ENCODE measurements around the gene LIF. TPM values are rescaled to one million over a fixed set of nuclear protein-coding genes. Genes with fewer than 3 reads are reported as not detected.

LIF gene
- polyA plus RNA-seq, 2 of the 4 experiments (the other 2 are of a cell fraction): 40.7 to 54.5 TPM

DNA sequence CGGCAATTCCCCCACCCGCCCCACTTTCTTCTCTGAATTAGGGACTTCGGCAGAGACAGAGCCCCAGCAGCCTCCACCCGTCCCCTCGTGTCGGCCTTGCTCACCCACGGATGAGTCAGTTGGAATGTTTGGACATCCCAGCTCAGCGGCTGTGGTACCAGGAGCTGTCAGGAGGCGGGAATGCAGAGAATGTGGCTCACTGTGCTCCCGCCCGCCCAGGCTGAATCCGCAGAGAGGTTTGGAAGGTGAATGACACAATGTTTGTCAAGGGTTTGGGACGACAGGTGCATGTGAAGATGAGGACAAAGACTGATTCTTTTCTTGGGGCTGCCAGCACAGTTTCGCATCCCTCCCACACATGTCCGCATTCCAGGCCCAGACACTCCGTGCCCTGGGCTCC lies 39.6 kb downstream of the LIF start (continued):
- TF ChIP-seq, protein P1, sequence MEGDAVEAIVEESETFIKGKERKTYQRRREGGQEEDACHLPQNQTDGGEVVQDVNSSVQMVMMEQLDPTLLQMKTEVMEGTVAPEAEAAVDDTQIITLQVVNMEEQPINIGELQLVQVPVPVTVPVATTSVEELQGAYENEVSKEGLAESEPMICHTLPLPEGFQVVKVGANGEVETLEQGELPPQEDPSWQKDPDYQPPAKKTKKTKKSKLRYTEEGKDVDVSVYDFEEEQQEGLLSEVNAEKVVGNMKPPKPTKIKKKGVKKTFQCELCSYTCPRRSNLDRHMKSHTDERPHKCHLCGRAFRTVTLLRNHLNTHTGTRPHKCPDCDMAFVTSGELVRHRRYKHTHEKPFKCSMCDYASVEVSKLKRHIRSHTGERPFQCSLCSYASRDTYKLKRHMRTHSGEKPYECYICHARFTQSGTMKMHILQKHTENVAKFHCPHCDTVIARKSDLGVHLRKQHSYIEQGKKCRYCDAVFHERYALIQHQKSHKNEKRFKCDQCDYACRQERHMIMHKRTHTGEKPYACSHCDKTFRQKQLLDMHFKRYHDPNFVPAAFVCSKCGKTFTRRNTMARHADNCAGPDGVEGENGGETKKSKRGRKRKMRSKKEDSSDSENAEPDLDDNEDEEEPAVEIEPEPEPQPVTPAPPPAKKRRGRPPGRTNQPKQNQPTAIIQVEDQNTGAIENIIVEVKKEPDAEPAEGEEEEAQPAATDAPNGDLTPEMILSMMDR (IDR thresholded peaks at IDR 0.05): no peak
- TF ChIP-seq PHF8 (IDR thresholded peaks at IDR 0.05; ENCODE audit: borderline replicate concordance, low read depth) (no peak), EP300 (IDR thresholded peaks at IDR 0.05) (peak; percentile 94 to 98; a peak in 4 of 5 replicates), JUNB (IDR thresholded peaks at IDR 0.05) (peak; percentile 89), HOXB5 (CRISPR knock-in tag; IDR thresholded peaks at IDR 0.05) (peak; percentile 73; the same call in 1 of the 2 replicates), NPAS2 (CRISPR knock-in tag; IDR thresholded peaks at IDR 0.05; ENCODE audit: borderline replicate concordance) (no peak), HOXB13 (CRISPR knock-in tag; IDR thresholded peaks at IDR 0.05; ENCODE audit: low read depth) (peak; percentile 82), SMC3 (IDR thresholded peaks at IDR 0.05) (peak; percentile 28; the same call in 1 of the 3 replicates), ZFP36 (IDR thresholded peaks at IDR 0.05; ENCODE audit: borderline replicate concordance, partially characterized antibody) (no peak), RARB (CRISPR knock-in tag; IDR thresholded peaks at IDR 0.05) (peak; percentile 85; the same call in 1 of the 2 replicates), CBX8 (IDR thresholded peaks at IDR 0.05) (no peak), RNF2 (IDR thresholded peaks at IDR 0.05; ENCODE audit: borderline replicate concordance, low read depth) (no peak), HEYL (CRISPR knock-in tag; IDR thresholded peaks at IDR 0.05) (no peak), FOSL2 (IDR thresholded peaks at IDR 0.05) (peak; percentile 81), FOSL2 (CRISPR knock-in tag; IDR thresholded peaks at IDR 0.05) (peak; percentile 96), HOXA7 (CRISPR knock-in tag; IDR thresholded peaks at IDR 0.05) (no peak), RAD21 (conservative IDR thresholded peaks at IDR 0.05 in 1 of 2, IDR thresholded peaks at IDR 0.05 in 1 of 2) (peak in 1 of 2 experiments; percentile 52; a peak in 4 of 5 replicates), POLR2AphosphoS2 (conservative IDR thresholded peaks at IDR 0.05; ENCODE audit: low read length) (no peak), ESRRA (IDR thresholded peaks at IDR 0.05; ENCODE audit: borderline replicate concordance, low read length) (no peak), TFCP2L1 (CRISPR knock-in tag; IDR thresholded peaks at IDR 0.05) (no peak), ZC3H11A (IDR thresholded peaks at IDR 0.05) (no peak), CHD4 (IDR thresholded peaks at IDR 0.05; ENCODE audit: borderline replicate concordance) (no peak), ZNF302 (CRISPR knock-in tag; IDR thresholded peaks at IDR 0.05) (no peak), SREBF2 (IDR thresholded peaks at IDR 0.05) (no peak), EHF (CRISPR knock-in tag; IDR thresholded peaks at IDR 0.05) (peak; percentile 86), MAZ (IDR thresholded peaks at IDR 0.05; ENCODE audit: borderline replicate concordance, low read depth, low read length) (no peak)
- TF ChIP-seq, protein P2, sequence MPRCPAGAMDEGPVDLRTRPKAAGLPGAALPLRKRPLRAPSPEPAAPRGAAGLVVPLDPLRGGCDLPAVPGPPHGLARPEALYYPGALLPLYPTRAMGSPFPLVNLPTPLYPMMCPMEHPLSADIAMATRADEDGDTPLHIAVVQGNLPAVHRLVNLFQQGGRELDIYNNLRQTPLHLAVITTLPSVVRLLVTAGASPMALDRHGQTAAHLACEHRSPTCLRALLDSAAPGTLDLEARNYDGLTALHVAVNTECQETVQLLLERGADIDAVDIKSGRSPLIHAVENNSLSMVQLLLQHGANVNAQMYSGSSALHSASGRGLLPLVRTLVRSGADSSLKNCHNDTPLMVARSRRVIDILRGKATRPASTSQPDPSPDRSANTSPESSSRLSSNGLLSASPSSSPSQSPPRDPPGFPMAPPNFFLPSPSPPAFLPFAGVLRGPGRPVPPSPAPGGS (IDR thresholded peaks at IDR 0.05): peak; percentile 54; the same call in 1 of the 3 replicates
- TF ChIP-seq, protein P3, sequence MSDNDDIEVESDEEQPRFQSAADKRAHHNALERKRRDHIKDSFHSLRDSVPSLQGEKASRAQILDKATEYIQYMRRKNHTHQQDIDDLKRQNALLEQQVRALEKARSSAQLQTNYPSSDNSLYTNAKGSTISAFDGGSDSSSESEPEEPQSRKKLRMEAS (IDR thresholded peaks at IDR 0.05): peak; percentile 95
- TF ChIP-seq, protein P4, sequence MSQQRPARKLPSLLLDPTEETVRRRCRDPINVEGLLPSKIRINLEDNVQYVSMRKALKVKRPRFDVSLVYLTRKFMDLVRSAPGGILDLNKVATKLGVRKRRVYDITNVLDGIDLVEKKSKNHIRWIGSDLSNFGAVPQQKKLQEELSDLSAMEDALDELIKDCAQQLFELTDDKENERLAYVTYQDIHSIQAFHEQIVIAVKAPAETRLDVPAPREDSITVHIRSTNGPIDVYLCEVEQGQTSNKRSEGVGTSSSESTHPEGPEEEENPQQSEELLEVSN (IDR thresholded peaks at IDR 0.05; ENCODE audit: borderline replicate concordance, low read depth): peak; percentile 72; the same call in 1 of the 2 replicates
- TF ChIP-seq, protein P5, sequence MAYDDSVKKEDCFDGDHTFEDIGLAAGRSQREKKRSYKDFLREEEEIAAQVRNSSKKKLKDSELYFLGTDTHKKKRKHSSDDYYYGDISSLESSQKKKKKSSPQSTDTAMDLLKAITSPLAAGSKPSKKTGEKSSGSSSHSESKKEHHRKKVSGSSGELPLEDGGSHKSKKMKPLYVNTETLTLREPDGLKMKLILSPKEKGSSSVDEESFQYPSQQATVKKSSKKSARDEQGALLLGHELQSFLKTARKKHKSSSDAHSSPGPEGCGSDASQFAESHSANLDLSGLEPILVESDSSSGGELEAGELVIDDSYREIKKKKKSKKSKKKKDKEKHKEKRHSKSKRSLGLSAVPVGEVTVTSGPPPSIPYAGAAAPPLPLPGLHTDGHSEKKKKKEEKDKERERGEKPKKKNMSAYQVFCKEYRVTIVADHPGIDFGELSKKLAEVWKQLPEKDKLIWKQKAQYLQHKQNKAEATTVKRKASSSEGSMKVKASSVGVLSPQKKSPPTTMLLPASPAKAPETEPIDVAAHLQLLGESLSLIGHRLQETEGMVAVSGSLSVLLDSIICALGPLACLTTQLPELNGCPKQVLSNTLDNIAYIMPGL (CRISPR knock-in tag; IDR thresholded peaks at IDR 0.05; ENCODE audit: borderline replicate concordance): no peak
- TF ChIP-seq, protein P6, sequence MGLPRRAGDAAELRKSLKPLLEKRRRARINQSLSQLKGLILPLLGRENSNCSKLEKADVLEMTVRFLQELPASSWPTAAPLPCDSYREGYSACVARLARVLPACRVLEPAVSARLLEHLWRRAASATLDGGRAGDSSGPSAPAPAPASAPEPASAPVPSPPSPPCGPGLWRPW (IDR thresholded peaks at IDR 0.05): no peak
- TF ChIP-seq, protein P7, sequence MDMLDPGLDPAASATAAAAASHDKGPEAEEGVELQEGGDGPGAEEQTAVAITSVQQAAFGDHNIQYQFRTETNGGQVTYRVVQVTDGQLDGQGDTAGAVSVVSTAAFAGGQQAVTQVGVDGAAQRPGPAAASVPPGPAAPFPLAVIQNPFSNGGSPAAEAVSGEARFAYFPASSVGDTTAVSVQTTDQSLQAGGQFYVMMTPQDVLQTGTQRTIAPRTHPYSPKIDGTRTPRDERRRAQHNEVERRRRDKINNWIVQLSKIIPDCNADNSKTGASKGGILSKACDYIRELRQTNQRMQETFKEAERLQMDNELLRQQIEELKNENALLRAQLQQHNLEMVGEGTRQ (IDR thresholded peaks at IDR 0.05): no peak

Measured in A549 (cell line).